Glutamatergic neuron (in vitro differentiated cells): ENCODE results near the gene TMED6. TPM values are rescaled to one million over a fixed set of nuclear protein-coding genes. Genes with fewer than 3 reads are reported as not detected.

Source experiments
- DNase-seq: peaks from one replicate; pipeline ENCODE4 v3.0.0; 2022
- H3K27ac Mint-ChIP-seq: one replicate; pipeline ENCODE4 v1.8.0; 2020; ENCODE audit warnings: mild to moderate bottlenecking, mixed read lengths, inconsistent platforms; ENCODE audit not compliant: unreplicated experiment
- H3K27me3 Mint-ChIP-seq: one replicate; pipeline ENCODE4 v1.8.0; 2020; ENCODE audit warnings: mild to moderate bottlenecking, moderate library complexity, mixed read lengths, inconsistent platforms; ENCODE audit not compliant: unreplicated experiment
- H3K36me3 Mint-ChIP-seq: one replicate; pipeline ENCODE4 v1.8.0; 2020; ENCODE audit warnings: mild to moderate bottlenecking, mixed read lengths, inconsistent platforms; ENCODE audit not compliant: unreplicated experiment
- H3K4me1 Mint-ChIP-seq: one replicate; pipeline ENCODE4 v1.8.0; 2020; ENCODE audit warnings: mild to moderate bottlenecking, low read depth, mixed read lengths, inconsistent platforms; ENCODE audit not compliant: unreplicated experiment
- H3K4me3 Mint-ChIP-seq: one replicate; pipeline ENCODE4 v1.8.0; 2020; ENCODE audit warnings: mild to moderate bottlenecking, mixed read lengths, inconsistent platforms; ENCODE audit not compliant: unreplicated experiment
- H3K9me3 Mint-ChIP-seq: one replicate; pipeline ENCODE4 v1.8.0; 2020; ENCODE audit warnings: mild to moderate bottlenecking, moderate library complexity, mixed read lengths, inconsistent platforms; ENCODE audit not compliant: unreplicated experiment
- total RNA-seq: library from RNA; stranded (reverse); fragmentation: NEBNext Ultra II Directional; extraction: Animal tissue kit (Norgen Biotek cat#: 25700); gene quantifications from one replicate; pipeline ENCODE4 v1.2.1, GENCODE V29; 2021; ENCODE audit not compliant: unreplicated experiment
- TF ChIP-seq, protein P1 (sequence below): fragments of 200-600 bp; sonication (generic); IDR thresholded peaks from one replicate; pipeline ENCODE4 v1.5.0; 2021; ENCODE audit not compliant: partially characterized antibody, unreplicated experiment

The TMED6 gene
- total RNA-seq, 1 donor from 2014 or later, result not detected

DNA sequence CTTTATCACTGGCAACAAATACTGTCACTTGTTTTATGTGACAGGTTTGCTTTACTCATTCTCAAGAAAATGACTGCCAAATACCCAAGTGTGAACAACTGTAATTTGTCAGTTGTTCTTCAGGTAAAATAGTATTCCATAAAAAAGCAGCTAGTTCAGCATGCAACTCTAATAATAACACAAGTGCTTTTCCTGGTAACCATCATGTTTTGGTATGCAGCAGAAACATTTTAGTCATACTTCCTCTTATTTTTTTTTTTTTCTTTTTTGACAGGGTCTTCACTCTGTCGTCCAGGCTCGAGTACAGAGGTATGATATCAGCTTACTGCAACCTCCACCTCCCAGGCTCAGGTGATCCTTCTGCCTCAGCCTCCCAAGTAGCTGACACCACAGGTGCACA, 29.6 kb upstream of the TMED6 start:
- DNase-seq, result no peak
- no peak overlapping the region for H3K27ac Mint-ChIP-seq
- H3K4me1 Mint-ChIP-seq, result peaks cover 3% of the 10 kb centered on the region
- no peaks in the 10 kb centered on the region for H3K9me3 Mint-ChIP-seq
- H3K36me3 Mint-ChIP-seq, result no peaks in the 10 kb centered on the region
- no peak overlapping the region for H3K4me3 Mint-ChIP-seq
- no peaks in the 10 kb centered on the region for H3K27me3 Mint-ChIP-seq
- TF ChIP-seq, protein P1, sequence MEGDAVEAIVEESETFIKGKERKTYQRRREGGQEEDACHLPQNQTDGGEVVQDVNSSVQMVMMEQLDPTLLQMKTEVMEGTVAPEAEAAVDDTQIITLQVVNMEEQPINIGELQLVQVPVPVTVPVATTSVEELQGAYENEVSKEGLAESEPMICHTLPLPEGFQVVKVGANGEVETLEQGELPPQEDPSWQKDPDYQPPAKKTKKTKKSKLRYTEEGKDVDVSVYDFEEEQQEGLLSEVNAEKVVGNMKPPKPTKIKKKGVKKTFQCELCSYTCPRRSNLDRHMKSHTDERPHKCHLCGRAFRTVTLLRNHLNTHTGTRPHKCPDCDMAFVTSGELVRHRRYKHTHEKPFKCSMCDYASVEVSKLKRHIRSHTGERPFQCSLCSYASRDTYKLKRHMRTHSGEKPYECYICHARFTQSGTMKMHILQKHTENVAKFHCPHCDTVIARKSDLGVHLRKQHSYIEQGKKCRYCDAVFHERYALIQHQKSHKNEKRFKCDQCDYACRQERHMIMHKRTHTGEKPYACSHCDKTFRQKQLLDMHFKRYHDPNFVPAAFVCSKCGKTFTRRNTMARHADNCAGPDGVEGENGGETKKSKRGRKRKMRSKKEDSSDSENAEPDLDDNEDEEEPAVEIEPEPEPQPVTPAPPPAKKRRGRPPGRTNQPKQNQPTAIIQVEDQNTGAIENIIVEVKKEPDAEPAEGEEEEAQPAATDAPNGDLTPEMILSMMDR, result no peak

DNA sequence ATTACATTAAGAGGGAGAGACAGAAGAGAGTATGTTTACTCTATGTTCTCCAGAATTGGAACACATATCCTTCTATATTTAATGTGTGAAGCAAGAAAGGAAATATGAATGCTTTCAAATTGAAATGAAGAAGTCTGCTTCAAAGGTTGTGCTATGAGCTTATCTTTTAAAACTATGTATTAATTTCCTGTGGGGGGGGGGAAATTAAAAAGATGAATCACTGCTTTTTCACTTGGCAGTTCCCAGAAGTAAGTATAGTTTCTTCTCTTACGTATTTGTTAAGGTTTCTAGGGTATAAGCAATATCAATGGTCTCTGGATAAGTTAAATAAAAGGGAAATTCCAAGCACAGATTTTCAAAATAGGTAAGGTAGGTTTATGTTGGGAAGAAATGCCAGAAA, 27.2 kb upstream of the TMED6 start:
- H3K27ac Mint-ChIP-seq, result no peak overlapping the region
- no peaks in the 10 kb centered on the region for H3K27me3 Mint-ChIP-seq
- no peak for DNase-seq
- TF ChIP-seq, protein P1, result no peak
- no peaks in the 10 kb centered on the region for H3K9me3 Mint-ChIP-seq
- no peaks in the 10 kb centered on the region for H3K4me1 Mint-ChIP-seq
- H3K36me3 Mint-ChIP-seq, result no peaks in the 10 kb centered on the region
- H3K4me3 Mint-ChIP-seq, result no peak overlapping the region

DNA sequence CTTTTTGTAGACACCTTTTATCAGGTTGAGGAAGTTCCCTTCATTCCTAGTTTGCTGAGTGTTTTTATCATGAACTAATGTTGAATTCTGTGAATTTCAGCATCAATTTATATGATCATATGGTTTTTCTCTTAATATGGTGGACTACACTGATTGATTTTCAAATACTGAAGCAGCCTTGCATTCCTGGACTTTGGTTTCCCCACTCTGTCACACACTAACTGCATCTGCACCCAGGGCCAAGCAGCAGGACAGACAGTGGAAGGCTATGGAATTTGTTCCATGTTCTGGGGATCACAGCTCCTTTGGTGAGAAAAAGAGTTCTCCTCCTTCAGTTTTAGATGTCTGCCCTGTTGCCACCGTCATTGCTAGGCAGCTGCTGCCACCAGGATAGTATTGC, 26.4 kb upstream of the TMED6 start:
- Mint-ChIP-seq H3K4me3 (no peak overlapping the region), H3K36me3 (no peaks in the 10 kb centered on the region), H3K4me1 (no peaks in the 10 kb centered on the region), H3K27me3 (no peaks in the 10 kb centered on the region), H3K27ac (no peak overlapping the region), H3K9me3 (no peaks in the 10 kb centered on the region)
- TF ChIP-seq, protein P1, result no peak
- no peak for DNase-seq

DNA sequence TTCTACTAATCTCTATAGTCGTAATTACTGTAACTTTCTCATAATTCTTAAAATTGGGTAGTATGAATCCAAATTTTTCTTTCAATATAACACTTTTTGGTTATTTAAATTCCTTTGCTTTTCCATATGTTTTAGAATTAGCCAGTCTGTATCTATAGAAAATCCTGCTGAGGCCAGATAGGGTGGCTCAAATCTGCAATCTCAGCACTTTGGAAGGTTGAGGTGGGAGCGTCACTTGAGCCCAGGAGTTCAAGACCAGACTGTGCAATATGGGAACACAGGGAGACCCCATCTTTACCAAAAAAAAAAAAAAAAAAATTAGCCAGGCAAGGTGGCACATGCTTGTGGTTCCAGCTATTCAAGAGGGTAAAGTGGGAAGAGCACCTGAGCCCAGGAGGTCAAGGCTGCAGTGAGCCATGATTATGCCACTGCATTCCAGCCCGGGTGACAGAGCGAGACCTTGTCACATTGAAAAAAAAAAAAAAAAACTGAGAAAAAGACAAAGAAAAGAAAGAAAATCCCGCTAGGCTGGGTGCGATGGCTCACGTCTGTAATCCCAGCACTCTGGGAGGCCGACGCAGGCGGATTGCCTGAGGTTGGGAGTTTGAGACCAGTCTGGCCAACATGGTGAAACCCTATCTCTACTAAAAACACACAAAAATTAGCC, 24.9 kb upstream of the TMED6 start:
- H3K36me3 Mint-ChIP-seq, result no peaks in the 10 kb centered on the region

DNA sequence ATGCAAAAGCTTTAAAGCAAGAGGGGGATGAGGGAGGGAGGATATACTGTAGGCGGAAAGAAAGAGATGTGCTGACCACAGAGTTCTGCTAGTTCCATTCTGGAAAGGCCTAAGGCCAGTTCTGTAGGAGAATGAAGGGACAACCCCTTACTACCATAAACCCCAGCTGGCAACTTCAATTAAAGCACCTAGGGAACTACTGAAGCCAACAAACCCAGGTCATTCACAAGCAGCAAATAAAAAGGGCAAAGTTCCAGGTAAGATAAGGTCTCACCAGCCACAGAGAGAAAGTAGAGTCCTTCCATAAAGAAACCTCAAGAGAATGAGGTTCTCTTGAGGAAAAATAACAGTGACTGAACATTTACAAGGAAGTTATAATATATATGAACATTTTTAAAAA, 21.4 kb upstream of the TMED6 start:
- H3K36me3 Mint-ChIP-seq, result no peaks in the 10 kb centered on the region
- DNase-seq, result no peak
- TF ChIP-seq, protein P1, result no peak

More for the DNA sequence above, 24.9 kb upstream of the TMED6 start:
- Mint-ChIP-seq H3K4me3 (no peak overlapping the region), H3K4me1 (no peaks in the 10 kb centered on the region), H3K9me3 (no peaks in the 10 kb centered on the region), H3K27me3 (no peaks in the 10 kb centered on the region), H3K27ac (no peak overlapping the region)
- TF ChIP-seq, protein P1, result no peak
- DNase-seq, result no peak

More for the DNA sequence above, 21.4 kb upstream of the TMED6 start:
- H3K27ac Mint-ChIP-seq, result peak overlapping the region; percentile 33
- no peaks in the 10 kb centered on the region for H3K27me3 Mint-ChIP-seq
- no peaks in the 10 kb centered on the region for H3K9me3 Mint-ChIP-seq
- H3K4me1 Mint-ChIP-seq, result no peaks in the 10 kb centered on the region
- no peak overlapping the region for H3K4me3 Mint-ChIP-seq
